SK-N-SH (cell line): Measurements from ENCODE around the gene CTTNBP2NL. TPM values are rescaled to one million over a fixed set of nuclear protein-coding genes. Genes with fewer than 3 reads are reported as not detected.
A peak's percentile ranks its signal among the peaks of the same experiment; 100 is the strongest.

ENCODE experiments used
- CTCF ChIA-PET: fragments of 300-600, 350-600 bp; formaldehyde crosslinking; extraction: SDS; loops from one replicate; lab custom pipeline; 2021; lab: Yijun Ruan, JAX
- POLR2A ChIA-PET: fragments of 350-600 bp; sonication (Branson Sonifier 250); formaldehyde crosslinking; extraction: SDS; loops from one replicate; lab custom pipeline; 2020; ENCODE audit warnings: antibody characterized with exemption, inconsistent platforms; lab: Yijun Ruan, JAX
- DNase-seq: peaks from one replicate; pipeline ENCODE4 v3.0.0; 2012
- H2AFZ ChIP-seq: fragments of 200-600 bp; sonication (generic); 2 replicates; pipeline ENCODE4 v1.8.1; 2016; ENCODE audit warnings: antibody characterized with exemption, mild to moderate bottlenecking, low read depth
- H3F3A ChIP-seq: fragments of 200-600 bp; sonication (generic); replicated peaks from 2 replicates; pipeline ENCODE3; 2016; ENCODE audit warnings: antibody characterized with exemption, mild to moderate bottlenecking; ENCODE audit not compliant: insufficient read depth
- H3K27ac ChIP-seq, 2 experiments: fragments of 200-500 bp in 1 of 2; fragments of 200-600 bp in 1 of 2; sonication (Bioruptor generic) in 1 of 2; sonication (generic), shearing (Covaris generic) in 1 of 2; 2 replicates each; pipeline versions ENCODE4 v1.5.1 to v1.6.1; 2014 to 2016; ENCODE audit warnings: low read depth in 2 of 2, inconsistent platforms in 1 of 2, low read length in 1 of 2, mild to moderate bottlenecking in 1 of 2, mixed read lengths in 1 of 2
- H3K27me3 ChIP-seq: fragments of 200-600 bp; sonication (generic), shearing (Covaris generic); 2 replicates; pipeline ENCODE4 v1.6.1; 2016; ENCODE audit warnings: mixed run types; ENCODE audit not compliant: insufficient read depth
- H3K36me3 ChIP-seq, 2 experiments: fragments of 200-500 bp in 1 of 2; fragments of 200-600 bp in 1 of 2; sonication (Bioruptor generic) in 1 of 2; sonication (generic) in 1 of 2; replicated peaks in 1 of 2; 2 replicates each; pipeline versions ENCODE3 to v1.5.1; 2014 to 2016; ENCODE audit warnings: low read length in 1 of 2, mild to moderate bottlenecking in 1 of 2; ENCODE audit not compliant: insufficient read depth in 2 of 2, control insufficient read depth in 1 of 2
- H3K4me1 ChIP-seq, 2 experiments: fragments of 200-500 bp in 1 of 2; fragments of 200-600 bp in 1 of 2; sonication (Bioruptor generic) in 1 of 2; sonication (generic), shearing (Covaris generic) in 1 of 2; 2 replicates each; pipeline versions ENCODE4 v1.5.1 to v1.6.1; 2014 to 2016; ENCODE audit warnings: low read depth in 1 of 2, low read length in 1 of 2, mixed run types in 1 of 2; ENCODE audit not compliant: insufficient read depth in 2 of 2, control insufficient read depth in 1 of 2
- H3K4me2 ChIP-seq: fragments of 200-600 bp; sonication (generic), shearing (Covaris generic); 2 replicates; pipeline ENCODE4 v1.6.1; 2017; ENCODE audit warnings: mixed run types
- H3K4me3 ChIP-seq, 2 experiments: fragments of 200-500 bp in 1 of 2; fragments of 200-600 bp in 1 of 2; sonication (Bioruptor generic) in 1 of 2; sonication (generic), shearing (Covaris generic) in 1 of 2; 2 replicates each; pipeline versions ENCODE4 v1.5.1 to v1.8.1; 2014 to 2016; ENCODE audit warnings: low read depth in 2 of 2, inconsistent platforms in 1 of 2, low read length in 1 of 2, mild to moderate bottlenecking in 1 of 2, mixed read lengths in 1 of 2, moderate library complexity in 1 of 2
- H3K79me2 ChIP-seq: fragments of 200-600 bp; sonication (generic); 2 replicates; pipeline ENCODE4 v1.8.1; 2017; ENCODE audit warnings: mild to moderate bottlenecking; ENCODE audit not compliant: insufficient read depth
- H3K9ac ChIP-seq: fragments of 200-600 bp; sonication (generic); 2 replicates; pipeline ENCODE4 v1.6.1; 2017; ENCODE audit warnings: mixed run types
- H3K9me2 ChIP-seq: fragments of 200-600 bp; sonication (generic); 2 replicates; pipeline ENCODE4 v1.6.1; 2017; ENCODE audit warnings: mixed run types
- H3K9me3 ChIP-seq: fragments of 200-600 bp; sonication (generic); 2 replicates; pipeline ENCODE4 v1.6.1; 2017; ENCODE audit warnings: mixed run types, mild to moderate bottlenecking, moderate library complexity
- H4K20me1 ChIP-seq: fragments of 200-600 bp; sonication (generic); 2 replicates; pipeline ENCODE4 v1.6.1; 2017; ENCODE audit warnings: mild to moderate bottlenecking, mixed run types; ENCODE audit not compliant: insufficient read depth
- ELF1 ChIP-seq: IDR thresholded peaks from 2 replicates; pipeline ENCODE4 v1.4.0; 2012
- EP300 ChIP-seq, 2 experiments: IDR thresholded peaks; 2 replicates each; pipeline versions ENCODE4 v1.4.0 to v1.6.1; 2012; ENCODE audit warnings: borderline replicate concordance in 1 of 2, low read depth in 1 of 2, low read length in 1 of 2
- FOSL2 ChIP-seq: IDR thresholded peaks from 2 replicates; pipeline ENCODE4 v1.4.0; 2012; ENCODE audit warnings: low read depth, mild to moderate bottlenecking, moderate library complexity, borderline replicate concordance
- GATA2 ChIP-seq: sonication (generic); formaldehyde crosslinking; IDR thresholded peaks from 2 replicates; pipeline ENCODE4 v1.5.0; 2020; ENCODE audit warnings: mild to moderate bottlenecking, missing genetic modification reagents
- MEF2A ChIP-seq: IDR thresholded peaks from 2 replicates; pipeline ENCODE4 v1.4.0; 2012; ENCODE audit warnings: low read depth, borderline replicate concordance
- RCOR1 ChIP-seq: fragments of 150-350 bp; IDR thresholded peaks from 2 replicates; pipeline ENCODE4 v1.6.1; 2017; ENCODE audit warnings: antibody characterized with exemption, low read length
- REST ChIP-seq: IDR thresholded peaks from 2 replicates; pipeline ENCODE4 v1.6.1; 2012; ENCODE audit warnings: mild to moderate bottlenecking, low read depth, low read length, moderate library complexity
- RFX5 ChIP-seq: IDR thresholded peaks from 2 replicates; pipeline ENCODE4 v1.6.1; 2012; ENCODE audit warnings: mild to moderate bottlenecking, improper control_type of control experiment, low read length
- RXRA ChIP-seq: IDR thresholded peaks from 2 replicates; pipeline ENCODE4 v1.4.0; 2012; ENCODE audit warnings: low read depth, mild to moderate bottlenecking, borderline replicate concordance
- SIN3A ChIP-seq: IDR thresholded peaks from 2 replicates; pipeline ENCODE4 v1.6.1; 2012; ENCODE audit warnings: low read depth, mild to moderate bottlenecking, low read length, moderate library complexity, borderline replicate concordance
- TCF12 ChIP-seq: IDR thresholded peaks from 2 replicates; pipeline ENCODE4 v1.4.0; 2012
- TEAD4 ChIP-seq: IDR thresholded peaks from 2 replicates; pipeline ENCODE4 v1.4.0; 2012; ENCODE audit warnings: mild to moderate bottlenecking, borderline replicate concordance; ENCODE audit not compliant: insufficient read depth
- WGBS: methylation state at CpG from one replicate; pipeline ENCODE4 v1.1.6; 2017; ENCODE audit warnings: low lambda C conversion rate; 5-methylcytosine and 5-hydroxymethylcytosine counted together
- polyA plus RNA-seq, 3 experiments: library from polyadenylated mRNA; depleted of rRNA; stranded (reverse); fragments of >200 nt; gene quantifications; 2 replicates each; pipeline ENCODE4 v1.2.3, GENCODE V29; 2012
- TF ChIP-seq, protein P1 (sequence below): IDR thresholded peaks from 2 replicates; pipeline ENCODE4; 2012
- TF ChIP-seq, protein P2 (sequence below): fragments of 150-350 bp; IDR thresholded peaks from 2 replicates; pipeline ENCODE4 v1.6.1; 2017; ENCODE audit warnings: antibody characterized with exemption, low read length, low read depth, borderline replicate concordance
- TF ChIP-seq, protein P3 (sequence below): IDR thresholded peaks from 2 replicates; pipeline ENCODE4 v1.4.0; 2012; ENCODE audit warnings: low read depth
- TF ChIP-seq, protein P4 (sequence below): IDR thresholded peaks from 2 replicates; pipeline ENCODE4 v1.4.0; 2012; ENCODE audit warnings: low read depth, borderline replicate concordance

Gene CTTNBP2NL
- polyA plus RNA-seq, 1 of the 3 experiments (the other 2 are of a cell fraction), result 4.9 TPM

DNA sequence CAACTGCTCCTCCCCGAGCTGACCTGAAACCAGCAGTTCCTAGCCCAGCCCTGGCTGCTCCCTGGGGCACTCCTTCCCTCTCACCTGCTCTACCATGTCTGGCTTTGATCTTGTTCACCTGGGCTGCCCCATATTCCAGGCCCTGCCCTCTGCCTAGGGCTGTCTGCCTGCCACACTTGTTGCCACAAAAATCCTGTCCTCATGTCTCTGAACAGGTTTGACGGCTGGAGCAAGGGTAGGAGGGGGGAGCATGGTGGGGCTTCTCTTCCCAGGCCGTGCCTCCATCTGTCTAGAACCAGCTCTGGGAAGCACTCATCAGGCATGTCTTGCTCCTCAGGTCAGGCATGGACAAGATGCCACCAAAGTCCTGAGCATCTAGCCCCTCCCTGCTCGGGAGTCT, 68.5 kb downstream of the CTTNBP2NL start:
- WGBS, result 100% methylated on average over 2 of the region's 4 CpGs
- Histone ChIP-seq H3K79me2 (no peaks in the 10 kb centered on the region), H4K20me1 (no peaks in the 10 kb centered on the region; the same call in 1 of the 2 replicates), H3K9ac (no peak overlapping the region), H3K4me3 (no peak overlapping the region), H3K27me3 (no peaks in the 10 kb centered on the region), H2AFZ (no peak overlapping the region), H3F3A (peaks cover 24% of the 10 kb centered on the region), H3K9me3 (no peaks in the 10 kb centered on the region), H3K9me2 (no peaks in the 10 kb centered on the region), H3K36me3 (peaks cover under 1 to 3% of the 10 kb centered on the region in 2 experiments), H3K4me1 (peaks cover 6 to 9% of the 10 kb centered on the region in 2 experiments; a peak in 2 of 4 replicates), H3K27ac (no peak overlapping the region), H3K4me2 (no peak overlapping the region)
- ChIA-PET CTCF (interaction anchor here (0.6 to 12.9 kb wide), 6 partner anchors 11 to 105 kb away, joined by 3 to 154 read pairs (median 4); partner anchors contain the start of gene WNT2B), POLR2A (interaction anchor here (0.6 to 1.1 kb wide), 3 partner anchors 69 to 136 kb away, joined by 3 to 4 read pairs (median 3); partner anchors contain the start of gene CTTNBP2NL)
- no peak for DNase-seq
- TF ChIP-seq, protein P1, sequence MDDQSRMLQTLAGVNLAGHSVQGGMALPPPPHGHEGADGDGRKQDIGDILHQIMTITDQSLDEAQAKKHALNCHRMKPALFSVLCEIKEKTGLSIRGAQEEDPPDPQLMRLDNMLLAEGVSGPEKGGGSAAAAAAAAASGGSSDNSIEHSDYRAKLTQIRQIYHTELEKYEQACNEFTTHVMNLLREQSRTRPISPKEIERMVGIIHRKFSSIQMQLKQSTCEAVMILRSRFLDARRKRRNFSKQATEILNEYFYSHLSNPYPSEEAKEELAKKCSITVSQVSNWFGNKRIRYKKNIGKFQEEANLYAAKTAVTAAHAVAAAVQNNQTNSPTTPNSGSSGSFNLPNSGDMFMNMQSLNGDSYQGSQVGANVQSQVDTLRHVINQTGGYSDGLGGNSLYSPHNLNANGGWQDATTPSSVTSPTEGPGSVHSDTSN, result no peak
- TF ChIP-seq, protein P2, sequence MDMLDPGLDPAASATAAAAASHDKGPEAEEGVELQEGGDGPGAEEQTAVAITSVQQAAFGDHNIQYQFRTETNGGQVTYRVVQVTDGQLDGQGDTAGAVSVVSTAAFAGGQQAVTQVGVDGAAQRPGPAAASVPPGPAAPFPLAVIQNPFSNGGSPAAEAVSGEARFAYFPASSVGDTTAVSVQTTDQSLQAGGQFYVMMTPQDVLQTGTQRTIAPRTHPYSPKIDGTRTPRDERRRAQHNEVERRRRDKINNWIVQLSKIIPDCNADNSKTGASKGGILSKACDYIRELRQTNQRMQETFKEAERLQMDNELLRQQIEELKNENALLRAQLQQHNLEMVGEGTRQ, result no peak
- no peak for TF ChIP-seq MEF2A
- no peak for TF ChIP-seq TEAD4
- no peak for TF ChIP-seq GATA2 (CRISPR knock-in tag)
- no peak for TF ChIP-seq SIN3A
- TF ChIP-seq, protein P3, sequence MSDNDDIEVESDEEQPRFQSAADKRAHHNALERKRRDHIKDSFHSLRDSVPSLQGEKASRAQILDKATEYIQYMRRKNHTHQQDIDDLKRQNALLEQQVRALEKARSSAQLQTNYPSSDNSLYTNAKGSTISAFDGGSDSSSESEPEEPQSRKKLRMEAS, result no peak
- TF ChIP-seq, protein P4, sequence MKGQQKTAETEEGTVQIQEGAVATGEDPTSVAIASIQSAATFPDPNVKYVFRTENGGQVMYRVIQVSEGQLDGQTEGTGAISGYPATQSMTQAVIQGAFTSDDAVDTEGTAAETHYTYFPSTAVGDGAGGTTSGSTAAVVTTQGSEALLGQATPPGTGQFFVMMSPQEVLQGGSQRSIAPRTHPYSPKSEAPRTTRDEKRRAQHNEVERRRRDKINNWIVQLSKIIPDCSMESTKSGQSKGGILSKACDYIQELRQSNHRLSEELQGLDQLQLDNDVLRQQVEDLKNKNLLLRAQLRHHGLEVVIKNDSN, result no peak
- TF ChIP-seq FOSL2, result no peak
- no peak for TF ChIP-seq ELF1
- TF ChIP-seq RFX5, result no peak
- no peak for TF ChIP-seq TCF12

DNA sequence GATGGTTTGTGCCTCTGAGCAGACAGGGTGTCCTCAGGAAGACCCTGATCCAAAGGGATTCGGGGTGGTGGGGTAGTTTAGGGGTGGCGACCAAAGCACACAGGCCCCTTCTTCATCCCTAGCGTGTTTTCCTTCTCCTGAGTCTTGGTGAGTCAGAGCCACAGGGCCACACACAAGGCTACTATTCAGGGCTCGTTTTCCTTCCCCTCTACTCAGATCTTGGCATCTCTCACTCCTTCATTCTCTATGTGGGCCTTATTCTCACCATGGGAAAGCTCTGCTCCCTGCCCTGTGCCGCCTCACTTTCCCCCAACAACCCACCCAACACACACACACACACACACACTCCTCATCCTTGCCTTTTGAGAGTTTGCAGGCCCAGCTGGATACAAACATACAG, 69.1 kb downstream of the CTTNBP2NL start:
- no peaks in the 10 kb centered on the region for H3K9me2 ChIP-seq
- H3K36me3 ChIP-seq, result peaks cover 0 to 3% of the 10 kb centered on the region in 2 experiments
- no peak overlapping the region for H3K4me3 ChIP-seq
- no peaks in the 10 kb centered on the region for H3K27me3 ChIP-seq
- no peak overlapping the region for H3K4me2 ChIP-seq
- CTCF ChIA-PET, result interaction anchor here (0.6 to 12.9 kb wide), 19 partner anchors 8 to 1497 kb away, joined by 3 to 154 read pairs (median 6); partner anchors contain the start of gene CTTNBP2NL
- no peak overlapping the region for H3K9ac ChIP-seq
- POLR2A ChIA-PET, result no interaction called here
- H3K79me2 ChIP-seq, result no peaks in the 10 kb centered on the region
- DNase-seq, result no peak
- H3F3A ChIP-seq, result peaks cover 24% of the 10 kb centered on the region
- peak overlapping the region in 1 of 2 experiments; percentile 15; a peak in 1 of 4 replicates for H3K27ac ChIP-seq
- no peaks in the 10 kb centered on the region for H3K9me3 ChIP-seq
- no peak overlapping the region for H2AFZ ChIP-seq
- H3K4me1 ChIP-seq, result peaks cover 6 to 9% of the 10 kb centered on the region in 2 experiments; a peak in 2 of 4 replicates
- no peaks in the 10 kb centered on the region; the same call in 1 of the 2 replicates for H4K20me1 ChIP-seq
- WGBS, result 75% methylated on average over 5 of the region's 5 CpGs
- TF ChIP-seq, protein P2, result no peak
- TF ChIP-seq EP300 (IDR thresholded peaks at IDR 0.05; ENCODE audit: borderline replicate concordance in 1 of 2, low read depth in 1 of 2, low read length in 1 of 2) (no peak), ELF1 (no peak), RXRA (no peak), REST (no peak), RCOR1 (no peak)
- TF ChIP-seq, protein P4, result no peak
- TF ChIP-seq, protein P1, result no peak
